ENCODE results near the gene HYOU1.

The HYOU1 gene

GRCh38 chr11:119025978-119026766 lies 30.8 kb downstream of the HYOU1 start:
- no peak for DNase-seq (ENCODE audit: low read depth)
- H3K4me3 ChIP-seq (ENCODE audit: low read depth, low read length), result no peak overlapping the region
- TF ChIP-seq CTCF (IDR thresholded peaks at IDR 0.05; ENCODE audit: low read depth, low read length) (no peak), MYC (IDR thresholded peaks at IDR 0.05; ENCODE audit: low read depth, low read length) (no peak), MAX (IDR thresholded peaks at IDR 0.05; ENCODE audit: low read depth, low read length) (no peak), POLR2A (IDR thresholded peaks at IDR 0.05; ENCODE audit: extremely low read depth, insufficient read length) (no peak)

GRCh38 chr11:119025541-119025940 lies 31.5 kb downstream of the HYOU1 start:
- TF ChIP-seq MAX (IDR thresholded peaks at IDR 0.05; ENCODE audit: low read depth, low read length) (no peak), MYC (IDR thresholded peaks at IDR 0.05; ENCODE audit: low read depth, low read length) (no peak), CTCF (IDR thresholded peaks at IDR 0.05; ENCODE audit: low read depth, low read length) (no peak), POLR2A (IDR thresholded peaks at IDR 0.05; ENCODE audit: extremely low read depth, insufficient read length) (no peak)
- H3K4me3 ChIP-seq (ENCODE audit: low read depth, low read length), result no peak overlapping the region
- no peak for DNase-seq (ENCODE audit: low read depth)

GRCh38 chr11:119025099-119025473 lies 31.9 kb downstream of the HYOU1 start:
- no peak for DNase-seq (ENCODE audit: low read depth)
- no peak overlapping the region for H3K4me3 ChIP-seq (ENCODE audit: low read depth, low read length)
- TF ChIP-seq MAX (IDR thresholded peaks at IDR 0.05; ENCODE audit: low read depth, low read length) (no peak), MYC (IDR thresholded peaks at IDR 0.05; ENCODE audit: low read depth, low read length) (no peak), CTCF (IDR thresholded peaks at IDR 0.05; ENCODE audit: low read depth, low read length) (no peak), POLR2A (IDR thresholded peaks at IDR 0.05; ENCODE audit: extremely low read depth, insufficient read length) (no peak)

GRCh38 chr11:119024430-119025098 lies 32.4 kb downstream of the HYOU1 start:
- DNase-seq (ENCODE audit: low read depth), result no peak
- H3K4me3 ChIP-seq (ENCODE audit: low read depth, low read length), result no peak overlapping the region
- no peak for TF ChIP-seq MAX (IDR thresholded peaks at IDR 0.05; ENCODE audit: low read depth, low read length)
- TF ChIP-seq POLR2A (IDR thresholded peaks at IDR 0.05; ENCODE audit: extremely low read depth, insufficient read length), result no peak
- no peak for TF ChIP-seq CTCF (IDR thresholded peaks at IDR 0.05; ENCODE audit: low read depth, low read length)
- no peak for TF ChIP-seq MYC (IDR thresholded peaks at IDR 0.05; ENCODE audit: low read depth, low read length)

- no peak for DNase-seq (ENCODE audit: low read depth)
- TF ChIP-seq MAX (IDR thresholded peaks at IDR 0.05; ENCODE audit: low read depth, low read length) (no peak), POLR2A (IDR thresholded peaks at IDR 0.05; ENCODE audit: extremely low read depth, insufficient read length) (no peak), CTCF (IDR thresholded peaks at IDR 0.05; ENCODE audit: low read depth, low read length) (no peak), MYC (IDR thresholded peaks at IDR 0.05; ENCODE audit: low read depth, low read length) (no peak)
- no peak overlapping the region for H3K4me3 ChIP-seq (ENCODE audit: low read depth, low read length)
Measured at GRCh38 chr11:119023741-119024140, 33.3 kb downstream of the HYOU1 start.
